ENCODE results near the gene CFAP410. TPM values are rescaled to one million over a fixed set of nuclear protein-coding genes. Genes with fewer than 3 reads are reported as not detected.

CFAP410 gene
- total RNA-seq, 4 donors from 2014 or later: 18.5 to 35.3 (median 23.6) TPM

DNA sequence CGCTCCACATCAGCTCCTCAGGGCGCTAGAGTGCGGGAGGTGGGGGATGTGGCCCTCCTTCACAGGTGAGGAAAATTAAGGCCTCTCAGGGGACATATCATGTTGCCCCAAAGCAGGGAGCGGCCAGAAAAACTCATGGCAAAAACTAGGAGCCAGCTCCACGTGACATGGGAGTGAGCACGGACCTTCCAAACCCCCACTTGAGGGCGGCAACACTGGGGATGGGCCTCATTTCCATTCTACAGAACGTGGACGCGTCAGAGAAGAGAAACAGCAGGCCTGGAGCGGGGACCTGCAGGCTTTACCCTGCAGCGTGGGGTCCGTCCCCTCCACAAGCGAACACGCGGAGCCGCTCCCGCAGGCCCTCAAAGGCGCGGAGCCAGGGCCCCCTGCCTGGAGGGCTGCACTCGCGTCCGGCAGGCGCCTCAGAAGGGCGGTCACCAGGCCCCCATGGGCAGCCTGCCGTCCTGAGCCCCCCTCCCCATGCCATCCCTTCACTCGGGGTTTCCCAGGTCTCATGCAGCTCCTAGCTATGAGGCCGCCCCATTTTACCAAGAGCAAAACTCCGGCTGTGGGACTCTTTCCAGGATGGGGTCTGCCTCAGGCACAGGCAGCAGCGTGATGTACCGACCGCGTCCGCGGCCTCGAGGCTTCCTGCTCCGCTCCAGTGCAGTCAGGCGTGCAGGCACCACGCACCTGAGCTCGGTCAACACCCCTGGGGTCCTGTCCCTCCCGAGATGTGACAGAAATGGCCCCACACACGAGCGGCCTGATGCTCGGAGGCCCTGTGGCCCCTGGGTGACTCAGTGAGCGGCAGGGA lies 5.5 kb downstream of the CFAP410 start:
- ATAC-seq (ENCODE audit: low FRiP score): no peak
- no peak for DNase-seq (ENCODE audit: low spot score)
- TF ChIP-seq, protein P1, sequence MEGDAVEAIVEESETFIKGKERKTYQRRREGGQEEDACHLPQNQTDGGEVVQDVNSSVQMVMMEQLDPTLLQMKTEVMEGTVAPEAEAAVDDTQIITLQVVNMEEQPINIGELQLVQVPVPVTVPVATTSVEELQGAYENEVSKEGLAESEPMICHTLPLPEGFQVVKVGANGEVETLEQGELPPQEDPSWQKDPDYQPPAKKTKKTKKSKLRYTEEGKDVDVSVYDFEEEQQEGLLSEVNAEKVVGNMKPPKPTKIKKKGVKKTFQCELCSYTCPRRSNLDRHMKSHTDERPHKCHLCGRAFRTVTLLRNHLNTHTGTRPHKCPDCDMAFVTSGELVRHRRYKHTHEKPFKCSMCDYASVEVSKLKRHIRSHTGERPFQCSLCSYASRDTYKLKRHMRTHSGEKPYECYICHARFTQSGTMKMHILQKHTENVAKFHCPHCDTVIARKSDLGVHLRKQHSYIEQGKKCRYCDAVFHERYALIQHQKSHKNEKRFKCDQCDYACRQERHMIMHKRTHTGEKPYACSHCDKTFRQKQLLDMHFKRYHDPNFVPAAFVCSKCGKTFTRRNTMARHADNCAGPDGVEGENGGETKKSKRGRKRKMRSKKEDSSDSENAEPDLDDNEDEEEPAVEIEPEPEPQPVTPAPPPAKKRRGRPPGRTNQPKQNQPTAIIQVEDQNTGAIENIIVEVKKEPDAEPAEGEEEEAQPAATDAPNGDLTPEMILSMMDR (IDR thresholded peaks at IDR 0.05): no peak

DNA sequence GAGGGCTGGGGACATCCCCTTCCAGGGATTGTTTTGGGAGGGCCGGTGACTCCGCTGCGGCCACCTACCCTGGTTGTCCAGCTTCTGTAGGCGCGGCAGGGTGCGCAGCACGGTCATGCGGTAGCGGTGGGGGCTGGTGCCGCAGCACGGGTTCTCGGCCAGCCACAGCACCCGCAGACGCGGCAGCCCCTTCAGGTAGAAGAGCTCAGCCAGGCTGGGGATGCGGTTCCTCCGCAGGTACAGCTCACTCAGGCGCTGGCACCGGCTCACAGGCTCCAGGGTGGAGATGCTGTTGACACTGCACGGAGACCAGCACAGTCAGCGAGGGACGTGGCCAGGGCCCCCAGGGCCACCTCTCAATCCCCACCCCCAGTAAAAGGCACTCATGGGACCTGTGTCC lies 6.2 kb downstream of the CFAP410 start:
- TF ChIP-seq, protein P1 (IDR thresholded peaks at IDR 0.05): no peak
- DNase-seq (ENCODE audit: low spot score) (no peak), ATAC-seq (ENCODE audit: low FRiP score) (no peak)

DNA sequence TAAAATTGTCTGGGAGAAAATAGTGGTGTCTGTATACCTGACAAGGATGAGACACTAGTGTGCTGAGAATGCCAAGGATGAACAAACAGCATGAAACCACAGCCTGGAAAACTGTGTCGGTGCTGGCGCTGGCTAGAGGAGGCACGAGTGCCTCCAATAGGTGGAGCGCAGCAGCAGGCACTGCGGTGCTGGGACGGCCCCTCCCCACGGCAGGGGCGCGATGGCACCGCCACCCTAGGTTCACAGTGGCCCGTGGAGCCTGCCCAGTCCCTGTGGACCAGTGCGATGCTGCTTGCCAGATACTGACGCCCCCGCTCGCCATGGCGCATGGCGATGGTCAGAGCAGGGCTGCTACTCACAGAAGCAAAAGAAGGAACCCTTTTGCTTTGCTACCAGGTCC lies 6.8 kb downstream of the CFAP410 start:
- DNase-seq (ENCODE audit: low spot score) (no peak), ATAC-seq (ENCODE audit: low FRiP score) (no peak)
- TF ChIP-seq, protein P1 (IDR thresholded peaks at IDR 0.05): no peak

DNA sequence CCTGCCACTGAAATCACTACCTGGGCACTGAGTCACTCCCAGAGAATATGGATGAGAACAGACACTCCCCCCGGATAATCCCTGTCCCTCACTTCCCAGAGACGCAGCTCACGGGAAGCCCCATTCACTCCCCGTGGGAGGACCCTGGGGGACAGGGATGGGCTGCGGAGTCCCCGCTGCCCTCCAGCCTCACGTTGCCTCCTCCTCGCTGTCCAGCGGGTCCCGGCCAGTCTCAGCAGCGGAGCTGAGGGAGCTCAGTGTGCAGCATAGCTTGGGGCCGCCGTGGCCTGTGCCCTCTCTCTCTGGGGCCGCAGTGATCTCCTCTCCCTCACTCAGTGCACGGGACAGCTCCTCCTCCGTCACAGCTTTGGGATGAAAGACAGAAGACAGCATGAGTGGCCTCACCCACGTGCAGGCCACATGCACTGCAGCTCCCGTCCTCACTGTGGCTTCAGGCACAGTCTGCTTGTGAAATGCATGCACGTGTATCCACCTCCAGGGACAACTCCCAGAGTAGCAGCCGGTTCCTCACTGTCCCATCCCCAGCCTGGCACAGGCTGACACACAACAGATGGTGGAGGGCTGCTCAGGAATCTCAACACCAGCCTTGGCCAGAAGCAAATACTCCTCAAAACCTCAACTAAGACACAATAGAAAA lies 7.4 kb downstream of the CFAP410 start:
- TF ChIP-seq, protein P1 (IDR thresholded peaks at IDR 0.05): no peak
- DNase-seq (ENCODE audit: low spot score) (no peak), ATAC-seq (ENCODE audit: low FRiP score) (no peak)

DNA sequence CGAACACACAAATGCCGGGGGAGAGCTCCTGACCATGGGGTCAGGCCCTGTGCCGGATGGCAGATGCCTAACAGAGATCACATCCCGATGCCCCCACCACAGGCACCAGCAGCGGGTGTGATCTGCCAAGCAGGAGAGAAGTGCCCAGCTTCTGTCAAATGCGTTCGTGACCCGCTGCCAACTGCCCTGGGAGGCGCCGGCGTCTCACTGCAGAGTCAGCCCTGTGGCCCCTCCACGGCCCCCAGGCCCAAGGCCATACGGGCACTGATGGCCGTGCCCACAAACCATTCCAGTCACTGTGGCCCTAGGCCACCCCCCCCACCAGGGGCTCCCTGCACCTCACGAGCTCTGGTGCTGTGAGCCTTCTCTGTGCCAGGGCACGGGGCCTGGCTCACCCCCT lies 8.0 kb downstream of the CFAP410 start:
- TF ChIP-seq, protein P1 (IDR thresholded peaks at IDR 0.05): no peak
- DNase-seq (ENCODE audit: low spot score) (no peak), ATAC-seq (ENCODE audit: low FRiP score) (no peak)

DNA sequence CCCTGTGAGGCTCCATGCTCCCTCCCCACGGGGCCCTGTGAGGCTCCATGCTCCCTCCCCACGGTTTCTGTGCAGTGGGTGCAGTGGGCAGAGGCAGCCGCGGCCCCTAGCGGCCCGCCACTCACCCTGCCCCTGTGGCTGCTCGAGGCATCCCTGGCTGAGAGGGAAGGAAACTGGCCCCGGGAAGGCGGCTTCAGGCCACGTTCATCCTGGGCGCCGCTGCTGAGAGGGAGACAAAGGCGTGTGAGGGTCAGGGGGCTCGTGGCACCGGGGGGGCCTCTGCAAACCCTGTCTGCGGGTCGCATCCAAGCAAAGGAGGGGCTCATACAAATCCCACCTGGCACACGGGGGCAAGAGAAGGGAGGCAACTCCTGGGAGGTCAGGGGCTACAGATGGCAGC lies 8.5 kb downstream of the CFAP410 start:
- TF ChIP-seq, protein P1 (IDR thresholded peaks at IDR 0.05): no peak
- ATAC-seq (ENCODE audit: low FRiP score) (no peak), DNase-seq (ENCODE audit: low spot score) (no peak)

Measured in omental fat pad (tissue), 4 donors.